ENCODE results near the gene RANBP3.
A peak's percentile ranks its signal among the peaks of the same experiment; 100 is the strongest.

Gene RANBP3

DNA sequence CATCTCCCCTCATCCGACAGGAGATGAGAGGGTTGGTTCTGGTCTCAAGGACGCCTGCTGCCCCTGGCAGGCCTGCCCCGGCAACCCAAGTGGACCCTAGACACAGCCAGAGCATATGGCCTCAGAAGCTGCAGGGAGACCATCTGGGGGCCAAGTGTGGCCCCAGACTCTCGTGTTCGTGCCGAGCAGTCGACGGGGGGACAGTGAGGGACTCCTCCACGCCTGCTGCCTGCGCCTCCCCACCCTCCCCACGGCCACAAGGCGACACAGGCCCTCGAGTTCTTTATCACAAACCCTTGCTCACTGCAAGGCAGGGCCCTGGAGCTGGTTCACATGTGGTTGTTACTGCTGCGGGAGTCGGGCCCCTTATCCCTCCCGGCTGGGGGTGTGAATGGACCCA is 54.6 kb downstream of the RANBP3 start:
- DNase-seq: no peak

DNA sequence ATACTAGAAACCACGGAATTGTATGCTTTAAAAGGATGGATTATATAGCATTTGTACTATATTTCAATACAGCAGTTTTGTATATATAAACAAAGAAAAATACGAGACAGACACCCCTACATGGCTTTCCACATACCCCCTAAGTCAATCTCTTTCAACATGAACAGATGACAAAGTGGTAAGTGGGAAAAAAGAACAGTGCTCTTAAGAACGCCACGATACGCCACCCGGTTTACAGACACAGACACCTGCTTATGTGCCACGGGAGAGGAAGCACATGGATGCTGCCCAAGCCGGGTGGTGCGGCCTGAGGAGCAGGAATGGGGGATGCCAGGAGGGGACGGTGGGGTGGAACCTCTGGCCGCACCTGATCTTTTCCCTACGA is 55.8 kb downstream of the RANBP3 start:
- DNase-seq: no peak

DNA sequence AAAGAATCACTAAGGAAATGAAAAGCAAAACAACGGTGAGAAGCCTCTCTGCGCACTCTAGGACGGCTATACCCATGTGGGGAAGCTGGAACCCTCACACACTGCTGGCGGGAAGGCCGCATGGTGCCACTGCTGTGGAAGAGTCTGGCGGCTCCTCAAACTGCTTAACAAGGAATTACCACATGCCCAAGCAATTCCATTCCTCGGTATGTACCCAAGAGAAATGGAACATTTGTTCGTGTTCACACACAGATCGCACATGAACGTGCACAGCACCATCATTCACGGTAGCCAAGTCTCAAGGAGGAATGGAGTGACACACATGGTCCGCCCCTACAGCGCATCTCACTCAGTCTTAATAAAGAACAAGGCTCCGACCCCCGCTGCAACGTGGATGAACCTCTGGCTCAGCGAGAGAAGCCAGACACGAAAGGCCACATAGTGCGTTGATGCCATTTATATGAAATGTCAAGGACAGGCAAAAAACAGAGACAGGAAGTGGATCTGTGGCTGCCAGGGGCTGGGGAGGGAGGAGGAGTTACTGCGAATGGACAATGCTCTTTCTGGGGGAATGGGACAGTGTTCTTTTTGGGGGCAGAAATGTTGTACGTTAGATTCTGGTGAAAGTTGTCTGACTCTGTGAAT is 56.3 kb downstream of the RANBP3 start:
- DNase-seq: no peak

DNA sequence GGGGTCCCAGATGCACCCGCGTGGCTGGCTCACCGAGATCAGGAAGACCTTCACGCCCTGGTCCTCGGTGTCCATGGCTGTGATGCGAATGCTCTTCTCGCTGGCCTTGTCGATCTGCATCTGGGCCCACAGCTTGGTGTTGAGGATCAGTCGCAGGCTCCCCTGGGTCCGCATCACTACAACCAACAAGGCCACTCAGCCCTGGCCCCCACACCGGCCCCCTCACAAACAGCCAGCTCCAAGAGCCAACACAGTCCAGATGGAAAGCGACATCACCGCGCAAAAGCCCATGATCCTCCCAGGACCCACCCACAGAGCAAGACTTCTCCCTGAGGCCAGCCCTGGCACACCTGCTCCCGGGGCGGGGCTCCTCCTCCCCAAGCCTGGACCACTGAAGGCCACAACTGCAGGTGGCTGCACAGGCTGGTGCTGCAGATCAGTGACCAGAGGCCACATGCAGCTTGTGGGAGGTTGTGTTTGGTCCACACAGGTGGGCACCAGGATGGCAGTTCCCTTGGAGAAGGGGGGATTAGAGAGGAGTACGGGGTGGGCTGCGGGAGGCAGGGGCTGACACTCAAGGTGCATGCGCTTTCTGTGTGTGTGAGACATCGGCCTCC is 59.4 kb downstream of the RANBP3 start:
- DNase-seq: peak; percentile 31

DNA sequence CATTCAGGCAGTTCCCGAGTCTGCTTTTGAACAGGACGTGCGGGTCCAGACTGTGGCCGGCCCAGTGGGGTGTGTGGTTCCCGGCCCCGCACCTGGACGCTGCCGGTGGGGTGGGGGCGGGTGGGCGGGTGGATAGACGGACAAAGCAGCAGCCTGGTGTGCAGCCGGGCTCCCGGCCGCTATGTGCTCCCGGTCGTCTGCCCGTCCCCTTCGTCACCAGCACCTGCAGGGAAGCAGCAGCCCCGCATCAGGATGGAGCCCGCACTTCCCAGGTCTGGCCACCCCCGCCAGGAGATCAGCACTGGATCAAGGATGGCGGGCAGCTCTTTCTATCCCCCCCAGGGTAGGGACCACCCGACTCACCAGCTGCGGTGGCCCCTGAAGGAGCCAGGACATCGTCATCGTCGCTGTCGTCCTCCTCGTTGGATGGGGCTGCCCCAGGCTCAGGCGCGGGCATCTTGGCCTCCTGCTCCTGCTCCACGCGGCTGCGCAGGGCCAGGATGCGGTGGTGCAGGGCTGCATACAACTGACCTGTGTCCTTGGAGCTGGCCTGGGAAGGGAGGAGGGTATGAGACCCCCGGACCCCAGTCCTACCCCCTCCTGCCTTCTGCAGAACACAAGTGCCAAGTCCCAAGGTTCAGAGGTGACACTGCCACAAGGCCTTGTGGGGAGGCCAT is 60.4 kb downstream of the RANBP3 start:
- DNase-seq: no peak

DNA sequence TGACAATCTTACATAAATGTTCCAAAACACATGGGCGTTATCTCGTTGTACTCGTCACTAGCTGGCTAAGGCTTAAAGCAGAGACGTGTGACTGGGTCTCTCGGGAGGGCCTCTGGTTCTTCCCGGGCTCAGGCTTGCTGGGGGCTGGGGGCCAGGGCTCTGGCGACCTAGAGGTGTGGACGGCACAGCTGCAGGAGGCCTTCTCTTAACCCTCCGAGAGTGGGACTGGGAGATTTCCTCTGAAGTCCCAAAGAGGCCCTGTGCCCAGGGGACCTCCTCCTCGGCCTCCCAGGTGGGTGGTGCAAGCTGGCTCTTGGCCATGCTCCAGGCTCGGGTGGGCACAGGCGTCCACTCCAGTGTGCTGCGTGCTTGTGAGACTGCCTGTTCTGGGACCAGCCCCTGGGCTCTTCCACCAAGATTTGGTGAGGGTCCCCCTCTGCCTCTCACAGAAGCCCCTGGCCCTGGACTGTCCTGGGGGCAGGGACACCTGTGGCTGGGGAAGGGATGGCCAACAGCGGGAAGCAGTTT is 61.7 kb downstream of the RANBP3 start:
- no peak for DNase-seq

DNA sequence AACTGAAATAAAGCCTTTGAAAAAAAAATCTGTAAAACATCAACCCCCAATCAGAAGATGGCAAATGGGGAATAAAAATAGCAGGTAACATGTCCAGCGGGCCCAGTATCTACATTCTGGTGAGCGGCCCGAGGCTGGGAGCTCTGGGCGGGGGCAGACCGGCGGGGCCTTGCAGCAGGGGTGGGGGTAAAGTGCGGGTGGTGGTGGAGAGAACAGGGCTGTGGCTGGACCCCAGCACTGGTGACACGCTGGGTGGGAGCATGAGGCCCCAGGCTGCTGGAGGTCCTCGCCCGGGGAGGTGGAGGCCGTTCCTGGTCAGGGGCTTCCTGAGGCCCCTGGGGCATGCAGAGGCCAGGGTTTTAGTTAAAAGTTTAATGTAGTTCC is 62.2 kb downstream of the RANBP3 start:
- no peak for DNase-seq

DNA sequence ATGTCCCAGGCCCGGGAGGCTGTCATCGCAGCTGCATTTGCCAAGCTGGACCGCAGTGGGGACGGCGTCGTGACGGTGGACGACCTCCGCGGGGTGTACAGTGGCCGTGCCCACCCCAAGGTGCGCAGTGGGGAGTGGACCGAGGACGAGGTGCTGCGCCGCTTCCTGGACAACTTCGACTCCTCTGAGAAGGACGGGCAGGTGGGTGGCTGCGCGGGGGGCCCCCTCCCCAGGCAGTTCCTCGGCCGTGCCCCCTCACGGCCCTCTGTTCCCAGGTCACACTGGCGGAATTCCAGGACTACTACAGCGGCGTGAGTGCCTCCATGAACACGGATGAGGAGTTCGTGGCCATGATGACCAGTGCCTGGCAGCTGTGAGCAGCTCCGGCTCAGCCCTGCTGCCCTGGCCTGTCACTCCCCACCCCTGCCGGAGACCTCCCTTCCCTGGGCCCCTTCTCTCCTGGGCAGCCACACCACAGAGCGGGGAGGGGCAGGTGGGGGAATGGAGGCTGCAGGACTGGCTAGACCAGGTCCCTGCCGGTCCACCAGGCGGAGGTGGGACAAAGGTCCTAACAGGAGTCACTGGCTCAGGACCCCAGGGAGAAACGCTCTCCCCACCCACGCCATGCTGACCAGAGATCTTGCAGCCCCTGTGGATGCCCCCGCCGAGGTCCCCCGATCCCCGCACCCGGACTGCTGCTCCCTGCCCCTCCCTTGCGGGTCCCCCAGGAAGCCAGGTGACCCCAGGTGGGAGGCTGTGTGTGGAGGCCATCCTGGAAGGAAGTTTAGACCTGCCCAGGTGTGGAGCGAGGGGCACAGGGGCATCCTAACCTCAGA is 62.8 kb downstream of the RANBP3 start:
- no peak for DNase-seq

DNA sequence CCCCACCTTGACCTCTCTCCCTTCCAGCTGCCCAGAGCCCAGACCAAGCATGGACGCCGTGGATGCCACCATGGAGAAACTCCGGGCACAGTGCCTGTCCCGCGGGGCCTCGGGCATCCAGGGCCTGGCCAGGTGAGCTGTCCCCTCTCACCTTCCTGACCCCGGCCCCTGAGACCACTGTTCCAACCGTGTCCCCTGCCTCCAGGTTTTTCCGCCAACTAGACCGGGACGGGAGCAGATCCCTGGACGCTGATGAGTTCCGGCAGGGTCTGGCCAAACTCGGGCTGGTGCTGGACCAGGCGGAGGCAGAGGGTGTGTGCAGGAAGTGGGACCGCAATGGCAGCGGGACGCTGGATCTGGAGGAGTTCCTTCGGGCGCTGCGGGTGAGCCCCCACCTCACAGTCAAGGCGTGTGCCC is 63.6 kb downstream of the RANBP3 start:
- DNase-seq: no peak

DNA sequence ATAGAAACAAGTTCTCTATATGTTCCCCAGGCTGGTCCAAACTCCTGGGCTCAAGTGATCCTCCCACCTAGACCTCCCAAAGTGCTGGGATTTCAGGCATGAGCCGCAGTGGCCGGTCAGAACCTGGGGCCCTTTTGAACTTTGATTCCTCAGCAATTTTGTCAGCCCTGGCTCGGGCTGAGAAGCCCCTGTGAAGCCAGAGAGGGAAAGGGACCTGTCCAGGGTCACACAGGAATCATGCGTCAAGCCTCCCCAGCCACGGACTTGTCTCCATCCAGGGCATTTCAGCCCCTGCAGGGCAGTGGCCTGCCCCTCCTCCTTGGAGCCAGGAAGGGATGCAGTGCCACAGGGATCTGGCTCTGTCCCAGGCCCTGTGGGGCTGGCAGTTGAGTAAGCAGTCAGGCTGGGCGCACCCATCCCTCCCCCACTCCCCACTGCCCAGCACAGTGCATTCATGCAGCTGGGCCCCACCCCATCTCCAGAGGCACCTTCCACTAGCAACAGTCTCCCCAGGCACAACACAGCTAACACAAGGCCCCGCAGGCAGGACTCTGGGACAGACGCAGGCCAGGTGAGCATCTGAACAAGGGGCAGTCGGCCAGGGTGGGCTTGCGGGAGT is 64.1 kb downstream of the RANBP3 start, which contains the start of gene CAPS:
TSS of gene CAPS (plus strand) at position 516 of the 619 bp plus-strand sequence. CDS start 153 bp downstream, outside the sequence.
- DNase-seq: peak; percentile 92

DNA sequence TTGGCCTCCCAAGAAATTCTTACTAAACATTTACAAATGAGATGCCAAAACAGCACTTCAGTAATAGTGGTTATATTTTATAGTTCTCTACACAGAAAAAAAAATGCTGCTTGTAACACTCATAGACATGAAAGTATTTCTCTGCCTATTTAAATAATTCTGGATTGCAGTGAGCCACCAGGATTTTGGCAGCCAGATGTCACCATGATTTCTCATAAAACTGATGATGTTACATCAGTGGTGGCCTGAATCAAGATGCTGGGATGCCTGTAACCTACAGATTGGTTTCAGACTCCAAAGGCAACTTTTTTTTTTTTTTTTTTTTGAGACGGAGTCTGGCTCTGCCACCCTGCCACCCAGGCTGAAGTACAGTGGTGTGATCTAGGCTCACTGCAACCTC is 66.6 kb downstream of the RANBP3 start:
- DNase-seq: peak; percentile 34

DNA sequence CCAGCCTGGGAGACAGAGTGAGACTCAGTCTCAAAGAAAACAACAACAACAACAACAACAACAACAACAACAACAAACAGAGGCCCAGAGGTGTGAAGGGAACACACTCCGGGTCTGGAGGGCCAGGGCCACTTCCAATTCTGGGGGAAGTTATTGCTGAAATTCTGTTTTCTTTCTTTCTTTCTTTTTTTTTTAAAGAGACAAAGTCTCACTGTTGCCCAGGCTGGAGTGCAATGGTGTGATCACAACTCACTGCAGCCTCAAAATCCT is 67.4 kb downstream of the RANBP3 start:
- DNase-seq: no peak

DNA sequence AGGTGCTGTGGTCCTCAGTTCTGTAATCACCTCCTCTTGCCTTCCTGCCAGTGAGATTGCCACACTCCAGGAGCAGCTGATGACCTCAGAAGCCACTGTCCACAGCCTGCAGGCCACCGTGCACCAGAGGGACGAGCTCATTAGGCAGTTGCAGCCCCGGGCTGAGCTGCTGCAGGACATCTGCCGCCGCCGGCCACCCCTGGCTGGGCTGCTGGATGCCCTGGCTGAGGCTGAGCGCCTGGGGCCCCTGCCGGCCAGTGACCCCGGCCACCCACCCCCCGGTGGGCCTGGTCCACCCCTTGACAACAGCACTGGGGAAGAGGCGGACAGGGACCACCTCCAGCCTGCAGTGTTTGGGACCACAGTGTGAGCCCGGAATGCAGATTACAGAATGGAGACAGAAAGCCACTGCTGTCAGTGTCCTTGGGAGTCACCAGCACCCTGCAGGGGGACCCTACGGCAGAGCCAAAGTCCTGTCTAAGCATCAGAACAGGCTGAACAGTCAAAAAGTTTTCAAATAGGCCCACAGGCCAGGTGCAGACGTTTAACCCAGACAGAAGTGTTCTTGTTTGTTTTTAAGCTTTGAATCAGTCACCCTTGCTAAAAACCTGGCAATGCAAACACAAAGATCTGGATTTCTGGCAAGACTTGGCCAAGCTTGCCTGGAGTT is 69.0 kb downstream of the RANBP3 start:
- peak; percentile 84 for DNase-seq

DNA sequence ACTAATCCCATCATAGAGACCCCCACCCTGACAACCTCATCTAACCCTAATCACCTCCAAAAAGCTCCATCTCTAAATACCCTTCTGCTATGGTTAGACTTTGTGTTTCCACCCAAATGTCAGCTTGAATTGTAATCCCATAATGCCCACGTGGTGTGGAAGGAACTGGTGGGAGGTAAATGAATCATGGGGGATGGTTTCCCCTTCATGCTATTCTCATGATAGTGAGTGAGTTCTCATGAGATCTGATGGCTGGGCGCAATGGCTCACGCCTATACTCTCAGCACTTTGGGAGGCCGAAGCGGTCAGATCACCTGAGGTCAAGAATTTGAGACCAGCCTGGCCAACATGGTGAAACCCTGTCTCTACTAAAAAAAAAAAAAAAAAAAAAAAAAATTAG is 70.7 kb downstream of the RANBP3 start:
- no peak for DNase-seq

DNA sequence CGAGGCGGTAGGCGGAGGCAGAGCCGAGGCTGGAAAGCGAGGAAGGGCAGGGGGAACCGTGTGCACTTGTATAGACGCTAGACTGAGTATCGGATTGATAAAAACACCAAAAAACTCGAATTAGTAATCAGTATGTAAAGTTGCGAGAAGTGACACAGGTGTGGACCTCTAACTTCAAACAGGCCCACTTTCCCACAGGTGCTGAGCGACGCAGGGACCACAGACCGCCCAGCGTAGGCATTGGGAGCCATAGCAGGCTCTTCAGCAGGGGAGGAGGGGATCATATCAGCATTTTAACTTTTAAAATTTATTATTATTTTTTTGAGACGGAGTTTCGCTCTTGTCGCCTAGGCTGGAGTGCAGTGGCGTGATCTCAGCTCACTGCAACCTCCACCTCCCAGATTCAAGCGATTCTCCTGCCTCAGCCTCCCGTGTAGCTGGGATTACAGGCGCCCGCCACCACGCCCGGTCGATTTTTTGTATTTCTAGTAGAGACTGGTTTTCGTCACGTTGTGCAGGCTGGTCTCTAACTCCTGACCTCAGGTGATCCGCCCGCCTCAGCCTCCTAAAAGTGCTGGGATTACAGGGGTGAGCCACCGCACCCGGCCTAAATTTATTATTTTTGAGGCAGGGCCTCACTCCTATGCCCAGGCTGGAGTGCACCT is 72.7 kb downstream of the RANBP3 start:
- DNase-seq: no peak

DNA sequence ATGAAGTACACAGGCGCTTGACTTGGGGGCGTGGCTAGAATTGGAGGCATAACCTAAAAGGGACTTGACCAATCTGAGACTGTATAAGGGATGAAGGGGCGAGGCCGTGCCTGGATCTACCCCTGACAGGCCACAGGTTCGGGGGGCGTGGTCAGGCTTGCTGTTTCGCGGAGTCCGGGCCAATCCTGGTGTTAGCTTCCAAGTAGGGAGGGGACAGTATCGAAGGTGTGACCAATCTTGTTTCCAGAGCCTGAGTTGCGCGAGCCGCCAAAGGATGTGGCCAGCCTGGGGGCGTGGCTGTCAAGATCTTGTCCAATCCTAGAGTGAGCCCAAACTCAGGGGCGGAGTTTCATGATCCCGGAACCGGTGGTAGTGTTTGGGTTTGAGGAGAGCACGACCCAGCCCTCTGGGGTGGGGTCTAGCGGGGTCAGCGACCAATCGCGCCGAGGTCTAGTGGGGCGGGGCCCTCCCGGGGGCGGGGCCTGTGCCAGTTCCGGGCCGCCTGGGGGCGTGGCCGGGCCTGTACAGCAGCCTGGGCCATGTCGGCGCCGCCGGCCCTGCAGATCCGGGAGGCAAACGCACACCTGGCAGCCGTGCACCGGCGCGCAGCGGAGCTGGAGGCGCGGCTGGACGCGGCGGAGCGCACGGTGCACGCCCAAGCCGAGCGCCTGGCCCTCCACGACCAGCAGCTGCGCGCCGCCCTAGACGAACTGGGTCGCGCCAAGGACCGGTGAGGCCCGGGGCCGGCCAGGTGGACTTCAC is 73.4 kb downstream of the RANBP3 start, which contains the start of gene VMAC:
TSS of gene VMAC (plus strand) at position 521 of the 762 bp plus-strand sequence. CDS start at position 540, 19 bp downstream.
- DNase-seq: peak; percentile 100

DNA sequence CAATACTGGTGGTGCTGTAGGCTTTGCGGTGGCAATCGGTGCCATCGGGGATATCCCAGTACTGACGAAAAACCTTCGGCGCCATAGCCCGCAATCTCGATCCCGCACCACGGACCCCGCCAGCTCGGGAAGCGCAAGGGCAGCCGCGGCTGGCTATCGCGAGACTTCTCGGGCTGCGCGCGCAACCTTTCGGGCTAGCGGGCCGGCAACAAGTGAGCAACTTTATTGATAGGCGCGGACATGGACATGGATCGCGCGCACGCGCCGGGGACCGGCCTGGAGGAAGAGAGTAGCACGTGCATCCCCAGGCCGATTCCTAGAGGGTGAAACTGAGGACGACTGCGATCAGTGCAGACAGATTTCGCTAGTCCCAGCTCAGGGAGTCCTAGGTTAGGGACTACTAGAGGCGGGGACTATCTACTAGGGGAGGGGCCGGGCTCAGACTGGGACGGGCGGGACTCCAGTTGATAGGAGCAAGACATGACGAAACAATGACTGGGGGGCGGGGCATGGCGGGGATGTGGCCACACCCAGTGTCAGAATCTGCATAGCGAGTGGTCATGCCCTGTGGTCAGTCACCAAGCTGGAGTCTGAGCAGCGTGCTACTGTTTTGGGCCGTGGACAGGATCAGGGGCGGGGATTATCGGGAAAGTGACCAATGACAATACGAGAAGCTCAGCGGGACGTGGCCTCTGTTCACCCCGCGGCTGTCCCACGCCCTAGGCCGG is 74.2 kb downstream of the RANBP3 start, which contains the start of gene NDUFA11:
TSS of gene NDUFA11 (minus strand) at position 167 of the 728 bp plus-strand sequence. CDS start at position 85, 82 bp downstream.
- peak; percentile 100 for DNase-seq

DNA sequence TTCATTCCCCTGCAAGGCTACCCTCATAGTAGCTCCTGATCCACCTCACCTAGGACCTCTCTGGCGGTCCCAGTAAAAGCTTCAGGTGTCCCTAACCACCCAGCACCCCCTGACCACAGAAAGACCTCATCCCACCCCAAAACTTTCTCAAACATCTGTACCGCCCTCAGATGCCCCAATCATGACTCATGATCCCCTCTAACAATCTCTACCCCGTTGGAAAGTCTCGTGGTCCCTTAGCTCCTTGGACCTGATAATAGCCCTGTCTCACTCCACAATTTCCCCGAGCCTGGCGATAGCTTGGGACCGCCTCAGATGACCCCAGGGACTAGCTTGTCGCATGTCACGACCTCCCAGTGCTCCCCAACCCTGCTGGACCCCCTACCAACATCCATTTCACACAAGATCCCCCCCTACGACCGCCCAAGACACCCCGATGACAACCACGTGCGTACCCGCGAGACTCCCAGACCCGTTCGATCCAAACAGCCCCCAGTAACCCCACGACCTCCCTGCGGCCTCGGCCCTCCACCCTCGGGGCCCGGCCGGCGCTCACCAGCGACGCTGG is 74.8 kb downstream of the RANBP3 start:
- peak; percentile 53 for DNase-seq

DNA sequence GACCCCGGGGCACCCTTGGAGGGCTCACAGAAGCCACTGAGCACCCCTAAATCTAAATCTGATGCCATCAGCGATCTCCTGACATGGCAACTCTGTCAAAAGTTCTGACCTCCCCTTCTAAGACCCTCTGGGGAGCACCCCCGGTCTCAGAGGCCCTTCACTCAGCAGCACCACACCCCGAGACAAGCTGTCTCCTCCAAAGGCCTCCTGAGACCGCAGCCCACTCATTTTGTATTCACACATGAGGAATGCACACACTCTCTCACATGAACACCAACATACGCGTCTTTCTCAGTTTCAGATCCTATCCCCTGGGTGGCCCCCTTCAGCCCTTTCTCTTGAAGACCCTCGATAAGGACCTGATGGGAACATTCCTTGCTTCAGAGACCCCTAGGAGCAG is 77.0 kb downstream of the RANBP3 start:
- DNase-seq: no peak

Data from NCI-H69 (cell line).